HCT116 (cell line): ENCODE results near the gene SHANK1. TPM values are rescaled to one million over a fixed set of nuclear protein-coding genes. Genes with fewer than 3 reads are reported as not detected.

Experiments used
- ATAC-seq: fragments of 200-7000 bp; cut with Tn5 transposase; 2 replicates; pipeline ENCODE4 v1.9.1; 2020; ENCODE audit warnings: mild to moderate bottlenecking, moderate library complexity
- BruUV-seq: library from RNA; stranded (reverse); fragments of 400-500 nt; replicated peaks from 2 replicates; lab custom pipeline; 2021; lab: Mats Ljungman, UMichigan
- CTCF ChIA-PET: fragments of 300-600 bp; sonication (Branson Sonifier 250); formaldehyde crosslinking; loops from one replicate; lab custom pipeline; 2021; ENCODE audit warnings: antibody characterized with exemption; lab: Charles Lee
- POLR2A ChIA-PET: fragments of 300-600, 350-600 bp; sonication (Branson Sonifier 250); formaldehyde crosslinking; loops from one replicate; lab custom pipeline; 2021; ENCODE audit warnings: antibody characterized with exemption; lab: Charles Lee
- RAD21 ChIA-PET, 2 experiments: fragments of 300-600 bp; sonication (Branson Sonifier 250); formaldehyde crosslinking; loops; one replicate each; lab custom pipeline; 2023; ENCODE audit warnings: low total read pairs in 2 of 2; ENCODE audit not compliant: uncharacterized antibody in 2 of 2, unreplicated experiment in 2 of 2, low non-redundant PET in 1 of 2; lab: Charles Lee
- DNase-seq: peaks from one replicate; pipeline ENCODE4 v3.0.0-alpha.2; 2010; ENCODE audit warnings: low read depth, low spot score
- H2AFZ ChIP-seq: fragments of 200-600 bp; shearing (Covaris generic), sonication (generic); 2 replicates; pipeline ENCODE4 v1.6.1; 2017; ENCODE audit warnings: low read depth, mixed run types, mixed read lengths, antibody characterized with exemption, low read length; ENCODE audit not compliant: poor library complexity, severe bottlenecking
- H3K27ac ChIP-seq: 2 replicates; pipeline ENCODE4 v1.5.1; 2012; ENCODE audit warnings: low read depth, low read length
- H3K27me3 ChIP-seq: fragments of 200-600 bp; sonication (generic); 2 replicates; pipeline ENCODE4 v1.6.1; 2016; ENCODE audit warnings: mixed run types, low read length, mixed read lengths; ENCODE audit not compliant: insufficient read depth
- H3K36me3 ChIP-seq, 2 experiments: fragments of 200-500 bp in 1 of 2; fragments of 200-600 bp in 1 of 2; sonication (Bioruptor generic) in 1 of 2; sonication (generic) in 1 of 2; 2 replicates each; pipeline versions ENCODE4 v1.5.1 to v1.6.1; 2014 to 2016; ENCODE audit warnings: low read length in 2 of 2, inconsistent platforms in 1 of 2, mixed read lengths in 1 of 2, mixed run types in 1 of 2; ENCODE audit not compliant: insufficient read depth in 2 of 2, control insufficient read depth in 1 of 2
- H3K4me1 ChIP-seq, 2 experiments: fragments of 200-600 bp in 1 of 2; sonication (generic) in 1 of 2; 2 replicates each; pipeline versions ENCODE4 v1.5.1 to v1.6.1; 2012 to 2017; ENCODE audit warnings: low read length in 2 of 2, inconsistent platforms in 1 of 2, mild to moderate bottlenecking in 1 of 2, mixed read lengths in 1 of 2, mixed run types in 1 of 2, moderate library complexity in 1 of 2; ENCODE audit not compliant: insufficient read depth in 2 of 2, control insufficient read depth in 1 of 2
- H3K4me2 ChIP-seq: fragments of 200-600 bp; sonication (generic); 2 replicates; pipeline ENCODE4 v1.6.1; 2017; ENCODE audit warnings: mixed run types, low read length, mixed read lengths
- H3K4me3 ChIP-seq, 2 experiments: fragments of 200-600 bp in 1 of 2; sonication (generic) in 1 of 2; replicated peaks in 1 of 2; 2 replicates each; pipeline ENCODE4 v1.5.1; 2011 to 2016; ENCODE audit warnings: low read length in 2 of 2, control low read depth in 1 of 2, low read depth in 1 of 2, mild to moderate bottlenecking in 1 of 2, mixed read lengths in 1 of 2, mixed run types in 1 of 2
- H3K79me2 ChIP-seq: fragments of 200-600 bp; sonication (generic); 2 replicates; pipeline ENCODE4 v1.6.1; 2017; ENCODE audit warnings: mild to moderate bottlenecking, mixed run types, low read length, moderate library complexity, mixed read lengths; ENCODE audit not compliant: insufficient read depth
- H3K9ac ChIP-seq: fragments of 200-600 bp; sonication (generic); 2 replicates; pipeline ENCODE4 v1.6.1; 2016; ENCODE audit warnings: low read length, mixed read lengths
- H3K9me2 ChIP-seq: fragments of 200-600 bp; sonication (generic), shearing (Covaris generic); 2 replicates; pipeline ENCODE4 v1.6.1; 2017; ENCODE audit warnings: mixed run types, mild to moderate bottlenecking, moderate library complexity; ENCODE audit not compliant: insufficient read depth
- H3K9me3 ChIP-seq, 2 experiments: fragments of 200-500 bp in 1 of 2; fragments of 200-600 bp in 1 of 2; sonication (Bioruptor generic) in 1 of 2; sonication (generic) in 1 of 2; 2 replicates each; pipeline ENCODE4 v1.6.1; 2014 to 2017; ENCODE audit warnings: low read length in 2 of 2, mixed read lengths in 2 of 2, inconsistent platforms in 1 of 2, low read depth in 1 of 2, mild to moderate bottlenecking in 1 of 2, mixed run types in 1 of 2, moderate library complexity in 1 of 2; ENCODE audit not compliant: control insufficient read depth in 1 of 2, insufficient read depth in 1 of 2
- H4K20me1 ChIP-seq: fragments of 200-600 bp; sonication (generic), shearing (Covaris generic); 2 replicates; pipeline ENCODE4 v1.6.1; 2017; ENCODE audit warnings: mixed run types, mild to moderate bottlenecking, moderate library complexity; ENCODE audit not compliant: insufficient read depth
- ATF3 ChIP-seq: IDR thresholded peaks from 2 replicates; pipeline ENCODE4 v1.6.1; 2012
- CBX3 ChIP-seq: IDR thresholded peaks from 2 replicates; pipeline ENCODE4 v1.6.1; 2012; ENCODE audit warnings: low read depth
- CEBPB ChIP-seq: IDR thresholded peaks from 2 replicates; pipeline ENCODE4 v1.6.1; 2012; ENCODE audit warnings: low read depth
- CTCF ChIP-seq, 3 experiments: fragments of 200-600 bp in 1 of 3; sonication (generic) in 1 of 3; IDR thresholded peaks in 2 of 3; conservative IDR thresholded peaks in 1 of 3; 2 replicates each; pipeline ENCODE4 v1.5.1; 2012 to 2017; ENCODE audit warnings: low read depth in 2 of 3, low read length in 2 of 3, antibody characterized with exemption in 1 of 3, borderline replicate concordance in 1 of 3, control low read depth in 1 of 3, mild to moderate bottlenecking in 1 of 3, mixed read lengths in 1 of 3, mixed run types in 1 of 3, moderate library complexity in 1 of 3; ENCODE audit not compliant: insufficient read depth in 1 of 3
- ELF1 ChIP-seq: IDR thresholded peaks from 2 replicates; pipeline ENCODE4 v1.6.1; 2012; ENCODE audit warnings: low read depth, borderline replicate concordance
- EZH2 ChIP-seq: fragments of 200-600 bp; sonication (generic); IDR thresholded peaks from 2 replicates; pipeline ENCODE4 v1.6.1; 2017; ENCODE audit warnings: antibody characterized with exemption, mixed run types
- EZH2phosphoT487 ChIP-seq: fragments of 200-600 bp; IDR thresholded peaks from 2 replicates; pipeline ENCODE4 v1.6.1; 2018; ENCODE audit warnings: antibody characterized with exemption, borderline replicate concordance
- FOSL1 ChIP-seq: IDR thresholded peaks from 2 replicates; pipeline ENCODE4 v1.6.1; 2012; ENCODE audit warnings: low read depth
- JUND ChIP-seq: IDR thresholded peaks from 2 replicates; pipeline ENCODE4 v1.6.1; 2012
- MAX ChIP-seq: IDR thresholded peaks from 2 replicates; pipeline ENCODE4 v1.6.1; 2012
- POLR2A ChIP-seq: IDR thresholded peaks from 2 replicates; pipeline ENCODE4 v1.7.0; 2011; ENCODE audit warnings: borderline replicate concordance; ENCODE audit not compliant: insufficient read depth, insufficient read length; ENCODE audit errors: extremely low read depth
- POLR2AphosphoS5 ChIP-seq: IDR thresholded peaks from 2 replicates; pipeline ENCODE4 v1.6.1; 2011; ENCODE audit warnings: mild to moderate bottlenecking, low read depth, low read length, moderate library complexity
- RAD21 ChIP-seq: IDR thresholded peaks from 2 replicates; pipeline ENCODE4 v1.6.1; 2012; ENCODE audit warnings: low read depth, mild to moderate bottlenecking
- SIN3A ChIP-seq: IDR thresholded peaks from 2 replicates; pipeline ENCODE4 v1.6.1; 2012; ENCODE audit warnings: low read depth
- SRF ChIP-seq: IDR thresholded peaks from 2 replicates; pipeline ENCODE4 v1.6.1; 2012; ENCODE audit warnings: low read depth
- TCF7L2 ChIP-seq: IDR thresholded peaks from 2 replicates; pipeline ENCODE4 v1.7.0; 2011; ENCODE audit warnings: borderline replicate concordance, inconsistent platforms; ENCODE audit not compliant: insufficient read depth, insufficient read length; ENCODE audit errors: extremely low read depth
- YY1 ChIP-seq: IDR thresholded peaks from 2 replicates; pipeline ENCODE4 v1.6.1; 2011; ENCODE audit warnings: low read length, low read depth, moderate library complexity, mild to moderate bottlenecking; ENCODE audit not compliant: insufficient replicate concordance; ENCODE audit errors: extremely low read depth
- ZBTB33 ChIP-seq: IDR thresholded peaks from 2 replicates; pipeline ENCODE4 v1.6.1; 2011; ENCODE audit warnings: mild to moderate bottlenecking, low read length, moderate library complexity; ENCODE audit not compliant: insufficient replicate concordance; ENCODE audit errors: extremely low read depth
- ZFX ChIP-seq: fragments of 450-650 bp; IDR thresholded peaks from 2 replicates; pipeline ENCODE4 v1.6.1; 2017
- intact Hi-C: fragments of 100-400 bp; cut with micrococcal nuclease; formaldehyde crosslinking; loops from 2 replicates; pipeline ENCODE4 v1.10.0; 2022
- total RNA-seq: library from RNA; stranded (reverse); gene quantifications from one replicate; pipeline ENCODE4 v1.2.1, GENCODE V29; 2021; ENCODE audit not compliant: unreplicated experiment

Gene SHANK1
- total RNA-seq, 1 experiment from 2014 or later, result 3.0 TPM

GRCh38 chr19:50636317-50637085 is 83.1 kb downstream of the SHANK1 start:
- Histone ChIP-seq H3K4me1 (peaks cover 8 to 14% of the 10 kb centered on the region in 2 experiments; a peak in 3 of 4 replicates), H3K79me2 (no peaks in the 10 kb centered on the region), H3K36me3 (no peaks in the 10 kb centered on the region), H2AFZ (no peak overlapping the region), H3K27ac (no peak overlapping the region), H3K9me3 (peaks cover 7% of the 10 kb centered on the region in 2 experiments; a peak in 2 of 4 replicates), H3K4me2 (no peak overlapping the region), H3K9ac (no peak overlapping the region), H3K4me3 (no peak overlapping the region), H4K20me1 (no peaks in the 10 kb centered on the region), H3K9me2 (no peaks in the 10 kb centered on the region), H3K27me3 (peaks cover 12% of the 10 kb centered on the region; the same call in 1 of the 2 replicates)
- CTCF ChIA-PET, result no interaction called here
- intact Hi-C loops, result no loop called here
- TF ChIP-seq CEBPB (no peak), ATF3 (no peak), EZH2 (no peak), ELF1 (no peak), MAX (no peak), ZFX (no peak), RAD21 (no peak), POLR2A (no peak), SIN3A (no peak), CBX3 (no peak), SRF (no peak), JUND (no peak), FOSL1 (no peak), ZBTB33 (no peak), CTCF (IDR thresholded peaks at IDR 0.05 in 2 of 3, conservative IDR thresholded peaks at IDR 0.05 in 1 of 3; ENCODE audit: borderline replicate concordance in 1 of 3, insufficient read depth in 1 of 3, low read depth in 2 of 3, low read length in 2 of 3) (no peak), POLR2AphosphoS5 (no peak), EZH2phosphoT487 (no peak), TCF7L2 (no peak), YY1 (no peak)
- RAD21 ChIA-PET, result no interaction called here
- DNase-seq (no peak), ATAC-seq (no peak)
- POLR2A ChIA-PET, result no interaction called here
- no TSS peak for BruUV-seq
